ENCODE results near the gene ZNF789.

- no peak for TF ChIP-seq CTCF (IDR thresholded peaks at IDR 0.05; ENCODE audit: insufficient read depth, low read depth, low read length)
- TF ChIP-seq EZH2 (IDR thresholded peaks at IDR 0.05; ENCODE audit: insufficient read depth, low read length), result no peak
Measured at GRCh38 chr7:99505324-99505662, 32.6 kb downstream of the ZNF789 start.

Data from astrocyte (in vitro differentiated cells and primary cell).